RWPE1 (cell line): ENCODE measurements around the gene CDA.
A peak's percentile ranks its signal among the peaks of the same experiment; 100 is the strongest.

ENCODE experiments used
- CTCF ChIA-PET: fragments of 350-600 bp; sonication (Branson Sonifier 250); formaldehyde crosslinking; extraction: SDS; loops from one replicate; lab custom pipeline; 2021; lab: Yijun Ruan, JAX
- POLR2A ChIA-PET: fragments of 400-600 bp; formaldehyde crosslinking; extraction: SDS; loops from one replicate; lab custom pipeline; 2020; ENCODE audit warnings: antibody characterized with exemption; ENCODE audit not compliant: low non-redundant PET; lab: Yijun Ruan, JAX
- DNase-seq: peaks from one replicate; pipeline ENCODE4 v3.0.0; 2012; ENCODE audit warnings: low spot score
- H3K27ac ChIP-seq: fragments of 450-650 bp; 2 replicates; pipeline ENCODE4 v1.5.1; 2017
- TF ChIP-seq, protein P1 (sequence below): fragments of 450-650 bp; conservative IDR thresholded peaks from 2 replicates; pipeline ENCODE4 v1.5.1; 2017; ENCODE audit warnings: low read depth, mild to moderate bottlenecking

CDA gene

DNA sequence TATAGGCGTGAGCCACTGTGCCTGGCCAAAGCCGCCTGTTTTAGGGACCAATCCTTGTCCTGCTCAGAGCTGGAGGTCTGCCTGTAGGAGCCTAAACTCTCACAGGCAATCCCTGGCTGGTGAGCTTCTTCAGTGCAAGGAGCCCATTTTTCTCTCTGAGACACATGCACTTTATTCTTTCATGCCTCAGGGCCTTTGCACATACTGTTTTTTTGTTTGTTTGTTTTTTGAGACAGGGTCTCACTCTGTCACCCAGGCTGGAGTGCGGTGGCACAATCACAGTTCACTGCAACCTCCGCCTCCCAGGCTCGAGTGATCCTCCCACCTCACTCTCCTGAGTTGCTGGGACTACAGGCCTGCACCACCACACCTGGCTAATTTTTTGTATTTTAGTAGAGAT, 22.8 kb downstream of the CDA start:
- POLR2A ChIA-PET = no interaction called here

DNA sequence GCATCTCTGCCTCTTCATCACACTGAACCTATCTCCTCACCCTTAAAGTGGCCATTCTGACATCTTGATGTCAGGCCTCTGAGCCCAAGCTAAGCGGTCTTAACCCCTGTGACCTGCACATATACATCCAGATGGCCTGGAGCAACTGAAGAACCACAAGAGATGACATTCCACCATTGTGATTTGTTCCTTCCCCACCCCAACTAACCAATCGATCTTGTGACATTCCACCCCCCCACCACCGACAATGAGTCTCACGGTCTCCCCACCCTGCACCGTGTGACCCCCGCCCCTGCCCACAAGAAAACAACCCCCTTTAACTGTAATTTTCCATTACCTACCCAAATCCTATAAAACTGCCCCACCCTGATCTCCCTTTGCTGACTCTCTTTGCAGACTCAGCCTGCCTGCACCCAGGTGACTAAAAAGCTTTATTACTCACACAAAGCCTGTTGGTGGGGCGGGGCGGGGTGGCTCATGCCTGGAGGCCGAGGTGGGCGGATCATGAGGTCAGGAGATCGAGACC, 23.4 kb downstream of the CDA start:
- DNase-seq = no peak
- peak overlapping the region; percentile 85 for H3K27ac ChIP-seq
- ChIA-PET CTCF (interaction anchor here (0.7 kb wide), 1 partner anchor 18 kb away, joined by 7 read pairs; no protein-coding TSS in a partner anchor), POLR2A (interaction anchor here (0.6 kb wide), 1 partner anchor 11 kb away, joined by 7 read pairs; no protein-coding TSS in a partner anchor)
- TF ChIP-seq, protein P1, sequence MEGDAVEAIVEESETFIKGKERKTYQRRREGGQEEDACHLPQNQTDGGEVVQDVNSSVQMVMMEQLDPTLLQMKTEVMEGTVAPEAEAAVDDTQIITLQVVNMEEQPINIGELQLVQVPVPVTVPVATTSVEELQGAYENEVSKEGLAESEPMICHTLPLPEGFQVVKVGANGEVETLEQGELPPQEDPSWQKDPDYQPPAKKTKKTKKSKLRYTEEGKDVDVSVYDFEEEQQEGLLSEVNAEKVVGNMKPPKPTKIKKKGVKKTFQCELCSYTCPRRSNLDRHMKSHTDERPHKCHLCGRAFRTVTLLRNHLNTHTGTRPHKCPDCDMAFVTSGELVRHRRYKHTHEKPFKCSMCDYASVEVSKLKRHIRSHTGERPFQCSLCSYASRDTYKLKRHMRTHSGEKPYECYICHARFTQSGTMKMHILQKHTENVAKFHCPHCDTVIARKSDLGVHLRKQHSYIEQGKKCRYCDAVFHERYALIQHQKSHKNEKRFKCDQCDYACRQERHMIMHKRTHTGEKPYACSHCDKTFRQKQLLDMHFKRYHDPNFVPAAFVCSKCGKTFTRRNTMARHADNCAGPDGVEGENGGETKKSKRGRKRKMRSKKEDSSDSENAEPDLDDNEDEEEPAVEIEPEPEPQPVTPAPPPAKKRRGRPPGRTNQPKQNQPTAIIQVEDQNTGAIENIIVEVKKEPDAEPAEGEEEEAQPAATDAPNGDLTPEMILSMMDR = no peak

More for the DNA sequence above, 22.8 kb downstream of the CDA start:
- H3K27ac ChIP-seq = peak overlapping the region; percentile 85
- TF ChIP-seq, protein P1 = no peak
- CTCF ChIA-PET = no interaction called here
- no peak for DNase-seq

DNA sequence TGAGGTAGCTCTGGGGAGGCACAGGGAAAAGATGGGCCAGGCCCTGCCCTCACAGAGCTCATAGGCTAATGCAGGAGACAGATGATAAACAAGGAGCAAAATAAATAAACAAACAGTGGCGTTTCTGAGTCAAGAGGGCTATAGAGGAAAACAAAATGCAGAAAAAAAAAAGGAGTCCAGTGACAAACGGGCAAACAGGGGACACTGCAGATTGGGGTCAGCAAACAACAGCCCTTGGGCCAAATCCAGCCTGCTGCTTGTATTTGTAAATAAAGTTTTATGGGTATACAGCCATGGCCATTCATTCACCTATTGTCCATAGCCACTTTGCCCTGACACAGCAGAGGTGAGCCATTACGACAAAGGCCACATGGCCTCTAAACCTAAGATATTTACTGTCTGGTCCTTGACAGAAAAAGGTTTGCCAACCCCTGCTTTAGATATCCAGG, 25.3 kb downstream of the CDA start:
- no peak for DNase-seq
- POLR2A ChIA-PET = no interaction called here
- TF ChIP-seq, protein P1 = no peak
- CTCF ChIA-PET = interaction anchor here (0.6 to 0.7 kb wide), 2 partner anchors 59 to 90 kb away, joined by 5 read pairs; no protein-coding TSS in a partner anchor
- peak overlapping the region; percentile 85 for H3K27ac ChIP-seq

DNA sequence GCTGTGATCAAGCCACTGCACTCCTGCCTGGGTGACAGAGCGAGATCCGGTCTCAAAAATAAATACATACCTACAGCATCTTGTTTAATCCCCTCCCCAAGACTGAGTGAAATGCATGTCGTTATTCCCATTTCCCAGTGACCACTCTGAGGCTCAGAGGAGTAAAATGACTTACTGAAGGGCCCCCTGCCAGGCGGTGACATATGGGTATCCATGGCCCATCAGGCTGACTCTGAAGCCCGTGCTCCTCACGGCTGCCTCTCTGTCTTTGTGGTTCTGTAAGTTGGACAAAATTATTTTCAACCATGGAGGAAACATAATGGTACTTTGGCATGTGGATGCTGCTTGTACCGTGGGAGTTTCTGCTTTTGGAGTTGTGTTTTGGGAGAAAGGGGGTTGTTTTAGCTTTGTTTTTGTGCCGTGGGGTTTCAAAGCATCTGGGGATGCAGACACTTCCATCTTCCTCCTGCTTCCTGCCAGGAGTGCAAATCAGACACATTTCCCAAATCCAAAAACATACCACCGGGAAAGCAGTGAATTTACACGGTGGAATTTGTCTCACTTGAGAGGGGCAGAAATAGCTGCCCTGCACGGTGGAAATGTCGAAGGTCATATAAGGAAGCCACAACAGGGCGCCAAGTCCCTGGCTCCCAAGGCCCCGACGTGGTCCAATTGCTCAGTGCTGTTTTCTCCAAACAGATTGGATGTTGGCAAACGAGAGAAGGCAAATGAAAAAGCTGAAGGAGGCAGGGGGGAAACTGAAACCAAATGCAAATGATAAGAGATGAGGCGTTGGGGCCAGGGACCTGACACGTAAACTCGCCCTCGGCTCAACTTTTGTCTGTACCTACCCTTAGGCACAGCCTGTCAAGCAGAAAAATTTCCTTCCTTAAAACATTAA, 27.3 kb downstream of the CDA start:
- ChIA-PET POLR2A (no interaction called here), CTCF (no interaction called here)
- TF ChIP-seq, protein P1 = no peak
- DNase-seq = no peak
- H3K27ac ChIP-seq = no peak overlapping the region; the same call in 1 of the 2 replicates

DNA sequence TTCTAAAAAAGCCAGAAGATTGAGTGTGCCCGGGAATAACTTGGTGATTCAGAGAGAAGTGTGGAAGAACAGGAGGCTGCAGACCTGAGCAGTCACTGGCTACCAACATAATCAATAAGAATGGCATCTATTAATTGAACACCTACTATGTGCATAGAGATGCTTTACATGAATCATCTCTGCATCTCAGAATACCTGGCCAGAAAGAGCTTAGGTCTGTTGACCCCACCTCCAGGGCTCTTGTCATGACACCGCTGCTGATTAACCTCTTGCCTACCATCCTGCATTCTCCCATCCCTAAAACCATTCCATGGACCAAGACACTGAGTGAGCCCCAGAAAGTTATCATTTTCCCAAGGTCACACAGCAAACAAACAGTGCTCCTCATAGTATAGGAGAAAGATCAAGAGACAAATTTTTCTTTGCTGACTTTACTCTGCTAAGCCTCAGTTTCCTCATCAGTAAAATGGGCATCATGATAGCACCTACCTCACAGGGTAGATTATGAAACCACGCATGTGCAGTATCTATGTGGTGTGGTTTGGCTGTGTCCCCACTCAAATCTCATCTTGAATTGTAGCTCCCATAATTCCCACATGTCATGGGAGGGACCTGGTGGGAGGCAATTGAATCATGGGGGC, 28.1 kb downstream of the CDA start:
- no peak for DNase-seq
- TF ChIP-seq, protein P1 = no peak
- CTCF ChIA-PET = no interaction called here
- no peak overlapping the region for H3K27ac ChIP-seq
- POLR2A ChIA-PET = no interaction called here

DNA sequence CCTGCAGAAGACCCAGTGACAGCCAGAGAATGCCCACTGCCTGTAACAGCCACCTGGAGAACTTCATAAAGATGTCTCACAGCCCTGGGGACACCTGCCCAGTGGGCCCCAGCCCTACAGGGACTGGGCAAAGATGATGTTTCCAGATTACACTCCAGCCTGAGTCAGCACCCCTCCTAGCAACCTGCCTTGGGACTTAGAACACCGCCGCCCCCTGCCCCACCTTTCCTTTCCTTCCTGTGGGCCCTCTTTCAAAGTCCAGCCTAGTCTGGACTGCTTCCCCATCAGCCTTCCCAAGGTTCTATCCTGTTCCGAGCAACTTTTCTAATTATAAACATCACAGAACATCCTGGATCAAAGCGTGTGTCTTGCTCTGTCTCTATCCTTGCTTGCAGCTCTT, 29.7 kb downstream of the CDA start:
- POLR2A ChIA-PET = no interaction called here
- CTCF ChIA-PET = no interaction called here
- no peak for DNase-seq
- no peak overlapping the region for H3K27ac ChIP-seq
- TF ChIP-seq, protein P1 = no peak
